Measurements from ENCODE around the gene CENPN.
A peak's percentile ranks its signal among the peaks of the same experiment; 100 is the strongest.

Gene CENPN

DNA sequence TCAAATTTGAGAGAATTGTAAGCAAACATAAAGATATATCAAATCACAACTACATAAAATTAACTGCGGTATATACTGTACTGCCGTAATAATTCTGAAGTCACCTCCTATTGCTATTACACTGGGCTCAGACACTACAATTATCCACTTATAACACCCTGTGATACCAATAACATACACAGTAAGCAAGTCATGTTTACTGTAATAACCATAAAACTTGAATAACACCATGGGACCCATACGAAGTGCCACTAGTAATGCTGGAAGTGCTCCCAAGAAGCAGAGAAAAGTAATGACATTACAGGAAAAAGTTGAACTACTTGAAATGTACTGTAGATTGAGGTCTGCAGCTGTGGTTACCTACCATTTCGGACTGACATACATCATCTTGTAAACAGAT lies 24.4 kb upstream of the CENPN start:
- Mint-ChIP-seq H3K4me3 (no peak overlapping the region), H3K9me3 (no peaks in the 10 kb centered on the region), H3K27ac (no peak overlapping the region), H3K27me3 (no peaks in the 10 kb centered on the region), H3K4me1 (peaks cover 5% of the 10 kb centered on the region), H3K36me3 (peaks cover 34% of the 10 kb centered on the region)
- no peak for DNase-seq
- CTCF ChIA-PET = no interaction called here

DNA sequence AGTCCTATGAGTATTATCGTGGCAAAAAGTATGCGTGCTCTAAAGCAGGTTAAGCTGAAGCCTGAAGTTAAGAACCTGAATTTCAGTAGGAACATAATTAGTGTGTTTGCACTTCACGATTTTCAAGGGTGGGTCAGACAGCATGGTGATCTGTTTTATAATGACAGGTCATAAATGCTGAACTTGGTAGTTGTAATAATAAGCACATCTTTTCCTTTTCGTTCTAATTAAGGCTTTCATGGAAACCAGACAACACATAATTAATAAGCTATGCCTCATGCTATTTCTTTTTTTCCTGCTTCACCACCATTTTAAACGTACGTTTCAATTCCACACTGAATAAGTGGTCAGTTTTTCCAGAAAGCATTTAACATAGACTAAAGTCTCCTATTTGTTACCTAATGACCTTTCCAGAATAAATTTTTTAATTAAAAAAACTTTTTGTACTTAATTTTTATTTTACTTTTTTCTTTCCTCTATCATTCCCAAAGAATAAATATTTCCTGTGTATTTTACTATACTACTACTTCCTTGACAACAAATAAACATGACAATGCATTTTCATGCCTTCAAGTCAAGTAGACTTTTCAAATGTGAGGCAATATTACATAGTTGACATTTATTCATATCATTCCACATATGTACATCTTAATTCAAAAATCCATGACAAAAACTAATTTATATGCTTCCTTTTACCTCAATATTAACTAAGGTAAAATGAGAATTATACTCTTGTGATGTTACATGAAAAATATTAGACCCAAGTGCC lies 22.7 kb upstream of the CENPN start:
- H3K4me3 Mint-ChIP-seq = no peak overlapping the region
- H3K27ac Mint-ChIP-seq = no peak overlapping the region
- H3K27me3 Mint-ChIP-seq = no peaks in the 10 kb centered on the region
- H3K36me3 Mint-ChIP-seq = peaks cover 37% of the 10 kb centered on the region
- no peaks in the 10 kb centered on the region for H3K9me3 Mint-ChIP-seq
- DNase-seq = no peak
- H3K4me1 Mint-ChIP-seq = peaks cover 5% of the 10 kb centered on the region
- CTCF ChIA-PET = no interaction called here

DNA sequence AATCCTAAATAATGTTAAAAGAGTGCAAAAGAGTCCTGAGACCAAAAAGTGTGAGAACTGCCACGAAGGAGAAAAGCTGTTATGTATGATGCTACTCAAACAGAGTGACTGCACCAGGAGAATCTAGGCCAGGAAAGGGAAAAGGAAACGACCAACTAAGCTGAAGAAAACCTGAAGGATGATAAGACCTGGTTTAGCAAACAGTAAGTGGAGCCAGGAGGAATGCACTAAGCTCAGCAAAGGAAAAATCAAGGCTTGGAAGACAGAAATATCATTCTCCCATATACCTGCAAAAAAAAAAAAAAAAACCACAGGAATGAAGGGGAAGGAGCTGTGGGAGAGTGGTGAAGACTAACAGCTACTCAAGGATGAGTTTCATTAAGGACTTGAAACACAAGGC lies 21.4 kb upstream of the CENPN start:
- Mint-ChIP-seq H3K9me3 (no peaks in the 10 kb centered on the region), H3K27me3 (no peaks in the 10 kb centered on the region), H3K27ac (no peak overlapping the region), H3K4me3 (no peak overlapping the region), H3K4me1 (peaks cover 5% of the 10 kb centered on the region), H3K36me3 (peaks cover 44% of the 10 kb centered on the region)
- no peak for DNase-seq
- CTCF ChIA-PET = interaction anchor here (1.1 kb wide), 1 partner anchor 11 kb away, joined by 7 read pairs; no protein-coding TSS in a partner anchor

DNA sequence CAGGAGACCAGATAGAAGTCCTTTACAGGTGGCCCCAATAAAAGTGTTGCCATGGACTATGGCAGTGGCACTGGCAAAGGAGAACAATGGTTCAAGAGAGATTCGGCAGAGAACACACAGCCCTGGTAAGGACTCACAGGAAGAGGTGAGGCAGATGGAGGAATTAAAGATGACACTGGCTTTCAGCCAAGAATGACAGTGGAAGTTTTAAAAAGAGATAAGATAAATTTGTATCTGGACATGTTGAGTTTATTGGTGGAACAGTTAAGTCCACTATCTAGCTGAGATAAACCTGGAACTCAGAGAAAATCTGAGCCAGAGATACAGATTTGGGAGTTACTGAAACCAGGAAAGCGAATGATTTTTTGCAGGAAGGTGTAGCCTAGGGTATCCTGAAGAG lies 20.5 kb upstream of the CENPN start:
- CTCF ChIA-PET = interaction anchor here (1.8 kb wide), 1 partner anchor 10 kb away, joined by 5 read pairs; no protein-coding TSS in a partner anchor
- no peak overlapping the region for H3K4me3 Mint-ChIP-seq
- no peaks in the 10 kb centered on the region for H3K9me3 Mint-ChIP-seq
- H3K4me1 Mint-ChIP-seq = peaks cover 5% of the 10 kb centered on the region
- no peak for DNase-seq
- peaks cover 44% of the 10 kb centered on the region for H3K36me3 Mint-ChIP-seq
- no peak overlapping the region for H3K27ac Mint-ChIP-seq
- H3K27me3 Mint-ChIP-seq = no peaks in the 10 kb centered on the region

DNA sequence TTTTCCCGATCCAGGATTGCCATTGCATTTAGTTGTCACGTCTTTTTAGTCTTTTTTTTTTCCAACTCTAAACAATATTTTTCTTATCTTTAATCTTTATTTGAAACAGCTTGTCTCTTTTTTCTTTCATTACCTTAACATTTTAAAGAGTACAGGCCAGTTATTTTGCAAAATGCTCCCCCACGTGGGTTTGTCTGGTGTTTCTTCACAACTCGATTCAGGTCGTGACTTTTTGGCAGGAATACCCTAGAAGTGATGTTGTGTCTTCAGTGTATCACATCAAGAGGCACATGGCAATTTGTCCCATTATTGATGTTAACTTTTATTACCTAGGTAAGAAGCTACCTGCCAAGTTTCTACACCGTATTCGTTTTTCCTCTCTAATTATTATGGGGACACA lies 18.3 kb upstream of the CENPN start:
- Mint-ChIP-seq H3K27me3 (no peaks in the 10 kb centered on the region), H3K4me3 (no peak overlapping the region), H3K9me3 (no peaks in the 10 kb centered on the region), H3K27ac (no peak overlapping the region), H3K36me3 (peaks cover 51% of the 10 kb centered on the region), H3K4me1 (peaks cover 10% of the 10 kb centered on the region)
- CTCF ChIA-PET = interaction anchor here (1.4 kb wide), 1 partner anchor 16 kb away, joined by 4 read pairs; no protein-coding TSS in a partner anchor
- no peak for DNase-seq

DNA sequence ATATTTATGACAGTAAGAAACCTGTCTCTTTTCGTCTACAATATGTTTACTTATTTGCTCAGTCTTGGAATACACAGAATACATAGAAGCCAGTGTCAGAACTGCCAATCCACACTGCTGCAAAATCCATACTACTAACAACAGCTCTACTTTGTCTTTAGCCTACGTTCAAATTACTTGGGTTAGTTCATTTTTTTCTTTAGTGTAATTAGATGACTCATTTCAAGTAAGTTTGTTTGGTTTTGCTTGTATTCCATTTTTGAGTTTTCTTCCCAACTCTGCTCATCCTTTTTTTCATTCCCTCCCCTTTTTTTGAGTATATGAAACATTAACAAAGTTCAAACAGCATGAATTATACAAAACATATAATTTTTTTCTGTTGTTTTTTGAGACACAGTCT lies 17.2 kb upstream of the CENPN start:
- no peak for DNase-seq
- no peak overlapping the region for H3K4me3 Mint-ChIP-seq
- H3K4me1 Mint-ChIP-seq = peaks cover 19% of the 10 kb centered on the region
- H3K9me3 Mint-ChIP-seq = no peaks in the 10 kb centered on the region
- CTCF ChIA-PET = no interaction called here
- peaks cover 57% of the 10 kb centered on the region for H3K36me3 Mint-ChIP-seq
- no peaks in the 10 kb centered on the region for H3K27me3 Mint-ChIP-seq
- H3K27ac Mint-ChIP-seq = no peak overlapping the region

DNA sequence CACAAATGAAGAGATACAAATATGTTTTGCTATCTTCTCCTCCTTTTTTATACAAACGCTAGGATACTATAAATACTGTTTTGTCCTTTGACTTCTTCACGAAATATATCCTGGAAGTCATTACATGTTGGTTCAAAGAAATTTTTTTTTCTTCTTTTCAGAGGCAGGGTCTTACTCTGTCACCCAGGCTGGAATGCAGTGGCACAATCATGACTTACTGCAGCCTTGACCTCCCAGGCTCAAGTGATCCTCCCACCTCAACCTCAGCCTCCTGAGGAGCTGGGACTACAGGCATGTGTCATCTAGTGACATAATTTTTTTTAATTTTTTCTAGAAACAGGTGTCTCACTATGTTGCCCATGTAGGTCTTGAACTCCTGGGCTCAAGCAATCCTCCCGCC lies 16.4 kb upstream of the CENPN start:
- H3K4me1 Mint-ChIP-seq = peaks cover 19% of the 10 kb centered on the region
- no peak overlapping the region for H3K4me3 Mint-ChIP-seq

DNA sequence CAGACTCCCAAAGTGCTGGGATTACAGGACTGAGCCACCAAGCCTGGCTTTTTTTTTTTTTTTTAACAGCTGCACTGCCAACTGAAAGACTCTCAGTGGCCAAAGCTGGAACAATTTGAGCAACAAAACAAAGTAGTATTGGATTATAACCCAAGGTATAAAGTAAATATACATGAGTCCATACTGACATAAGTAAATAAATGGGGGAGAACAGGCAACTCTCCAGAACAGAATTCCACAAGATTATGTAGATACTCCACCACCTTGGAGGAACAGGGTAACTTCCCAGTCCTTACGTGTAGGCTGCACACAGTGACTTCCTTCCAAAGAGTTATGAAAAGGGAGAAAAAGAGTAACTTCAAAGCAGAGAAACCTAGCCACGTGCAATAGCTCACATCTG lies 16.0 kb upstream of the CENPN start:
- CTCF ChIA-PET = no interaction called here
- DNase-seq = no peak
- Mint-ChIP-seq H3K4me1 (peaks cover 20% of the 10 kb centered on the region), H3K9me3 (no peaks in the 10 kb centered on the region), H3K27ac (no peak overlapping the region), H3K36me3 (peaks cover 58% of the 10 kb centered on the region), H3K27me3 (no peaks in the 10 kb centered on the region), H3K4me3 (no peak overlapping the region)

More for the DNA sequence above, 16.4 kb upstream of the CENPN start:
- no peak for DNase-seq
- Mint-ChIP-seq H3K27me3 (no peaks in the 10 kb centered on the region), H3K36me3 (peaks cover 59% of the 10 kb centered on the region), H3K9me3 (no peaks in the 10 kb centered on the region), H3K27ac (no peak overlapping the region)
- CTCF ChIA-PET = no interaction called here

DNA sequence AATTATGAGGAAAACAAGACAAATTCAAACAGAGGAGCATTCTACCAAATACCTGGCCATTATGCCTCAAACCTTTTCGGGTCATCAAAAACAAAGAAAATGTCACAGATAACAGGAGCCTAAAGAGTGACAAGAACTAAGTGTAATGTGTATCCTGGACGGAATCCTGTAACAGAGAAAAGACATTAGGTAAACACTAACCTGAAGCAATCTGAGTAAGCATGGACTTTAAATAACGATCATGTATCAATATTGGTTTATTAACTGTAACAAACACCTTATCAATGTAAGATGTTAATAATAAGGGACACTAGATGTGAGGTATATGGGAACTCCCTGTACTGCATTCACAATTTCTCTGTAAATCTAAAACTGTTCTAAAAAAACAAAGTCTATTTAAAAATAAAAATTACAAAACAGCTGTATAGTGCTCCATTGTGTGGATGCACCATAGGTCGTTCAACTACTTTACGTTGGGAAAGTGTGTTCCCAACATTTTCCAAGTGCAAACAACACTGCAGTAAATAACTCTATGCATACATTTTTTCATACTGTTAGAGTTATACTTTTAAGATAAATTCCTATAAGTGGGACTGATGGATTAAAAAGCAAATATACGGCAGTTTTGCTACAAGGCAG lies 15.1 kb upstream of the CENPN start:
- no peak overlapping the region for H3K4me3 Mint-ChIP-seq
- H3K27me3 Mint-ChIP-seq = no peaks in the 10 kb centered on the region
- peaks cover 52% of the 10 kb centered on the region for H3K36me3 Mint-ChIP-seq
- no peak for DNase-seq
- H3K4me1 Mint-ChIP-seq = peaks cover 24% of the 10 kb centered on the region
- H3K9me3 Mint-ChIP-seq = no peaks in the 10 kb centered on the region
- H3K27ac Mint-ChIP-seq = no peak overlapping the region
- CTCF ChIA-PET = no interaction called here

DNA sequence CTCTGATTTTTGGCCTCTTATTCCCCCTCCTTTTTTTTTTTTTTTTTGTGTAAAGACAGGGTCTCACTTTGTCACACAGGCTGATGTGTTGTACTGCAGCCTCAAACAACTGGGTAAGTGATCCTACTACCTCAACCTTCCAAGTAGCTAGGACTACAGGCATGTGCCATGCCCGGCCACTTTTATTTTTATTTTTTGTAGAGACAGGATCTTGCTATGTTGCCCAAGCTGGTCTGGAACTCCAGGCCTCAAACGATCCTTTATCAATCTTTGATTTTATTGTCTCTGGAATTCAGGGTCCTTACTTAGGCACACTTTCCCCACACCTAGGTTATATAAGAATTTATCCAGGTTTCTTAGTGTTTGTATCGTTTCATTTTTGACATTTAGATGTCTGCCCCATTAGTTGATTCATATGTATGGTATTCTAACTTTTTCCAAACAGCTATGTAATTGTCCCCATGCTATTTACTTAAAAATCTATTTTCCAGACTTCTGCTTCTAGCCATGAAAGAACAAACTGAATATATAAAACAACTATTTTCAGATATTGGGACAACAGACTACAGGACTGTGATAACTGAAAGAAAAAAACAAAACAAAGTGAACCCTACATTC lies 14.2 kb upstream of the CENPN start:
- no peak overlapping the region for H3K4me3 Mint-ChIP-seq
- no peaks in the 10 kb centered on the region for H3K27me3 Mint-ChIP-seq
- H3K36me3 Mint-ChIP-seq = peaks cover 46% of the 10 kb centered on the region
- H3K4me1 Mint-ChIP-seq = peaks cover 29% of the 10 kb centered on the region
- no peaks in the 10 kb centered on the region for H3K9me3 Mint-ChIP-seq
- H3K27ac Mint-ChIP-seq = no peak overlapping the region
- DNase-seq = no peak
- CTCF ChIA-PET = interaction anchor here (1.6 to 1.8 kb wide), 2 partner anchors 12 to 18 kb away, joined by 5 to 6 read pairs; no protein-coding TSS in a partner anchor

DNA sequence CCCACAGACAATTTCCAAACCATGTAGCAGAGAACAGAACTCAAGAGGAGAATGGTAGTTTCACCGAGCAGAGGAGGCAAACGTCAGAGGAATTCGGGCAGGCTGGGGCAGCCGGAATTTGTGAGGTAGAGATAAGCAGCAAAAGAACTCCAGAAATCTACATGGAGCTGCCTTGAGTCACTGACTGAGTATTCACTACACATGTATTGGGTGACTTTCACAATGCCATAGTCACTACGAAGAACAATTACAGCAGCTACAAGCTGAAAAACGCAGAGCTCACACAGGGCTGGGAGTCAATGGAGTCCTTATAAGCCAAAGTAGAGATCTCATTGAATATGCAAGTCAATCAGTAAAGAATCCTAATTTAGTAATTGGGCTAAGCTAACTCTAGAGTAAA lies 13.7 kb upstream of the CENPN start:
- CTCF ChIA-PET = interaction anchor here (1.1 to 1.8 kb wide), 3 partner anchors 11 to 185 kb away, joined by 3 to 6 read pairs (median 5); no protein-coding TSS in a partner anchor
- H3K4me1 Mint-ChIP-seq = peaks cover 34% of the 10 kb centered on the region
- H3K27me3 Mint-ChIP-seq = no peaks in the 10 kb centered on the region
- H3K27ac Mint-ChIP-seq = no peak overlapping the region
- no peak for DNase-seq
- no peaks in the 10 kb centered on the region for H3K9me3 Mint-ChIP-seq
- no peak overlapping the region for H3K4me3 Mint-ChIP-seq
- H3K36me3 Mint-ChIP-seq = peaks cover 46% of the 10 kb centered on the region

DNA sequence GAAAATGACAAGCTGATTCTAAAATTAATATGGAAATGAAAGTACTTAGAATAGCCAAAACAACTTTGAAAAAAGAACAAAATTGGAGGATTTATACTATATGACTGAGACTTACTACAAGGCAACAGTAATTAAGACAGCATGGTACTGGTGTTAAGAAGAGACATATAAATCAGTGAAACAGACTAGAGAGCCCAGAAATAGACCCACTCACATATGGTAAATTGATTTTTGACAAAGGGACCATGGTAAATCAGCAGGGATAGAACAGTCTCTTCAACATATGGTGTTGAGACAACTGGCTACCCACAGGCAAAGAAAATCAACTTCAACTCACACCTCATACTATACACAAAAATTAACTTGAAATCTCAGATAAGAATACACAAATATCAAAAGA lies 13.2 kb upstream of the CENPN start:
- DNase-seq = no peak
- peaks cover 40% of the 10 kb centered on the region for H3K4me1 Mint-ChIP-seq
- no peaks in the 10 kb centered on the region for H3K9me3 Mint-ChIP-seq
- CTCF ChIA-PET = interaction anchor here (1.1 to 1.8 kb wide), 3 partner anchors 11 to 185 kb away, joined by 3 to 6 read pairs (median 5); no protein-coding TSS in a partner anchor
- H3K36me3 Mint-ChIP-seq = peaks cover 47% of the 10 kb centered on the region
- H3K27me3 Mint-ChIP-seq = no peaks in the 10 kb centered on the region
- H3K4me3 Mint-ChIP-seq = no peak overlapping the region
- H3K27ac Mint-ChIP-seq = no peak overlapping the region

DNA sequence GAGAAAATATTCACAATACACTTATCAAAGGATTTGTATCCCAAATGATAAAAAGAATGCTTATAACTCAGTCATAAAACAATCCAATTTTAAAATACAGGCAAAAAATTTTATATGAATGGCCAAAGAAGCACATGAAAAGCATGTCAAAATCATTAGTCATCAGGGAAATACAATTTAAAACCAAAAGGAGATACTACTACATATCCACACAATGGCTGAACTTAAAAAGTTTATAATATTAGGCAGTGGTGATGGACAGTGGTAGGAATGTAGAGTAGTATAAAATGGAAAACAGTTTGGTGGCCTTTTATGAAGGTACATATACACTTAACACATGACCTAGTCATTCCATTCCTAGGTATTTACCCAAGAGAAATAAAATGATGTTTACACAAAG lies 12.6 kb upstream of the CENPN start:
- Mint-ChIP-seq H3K4me1 (peaks cover 46% of the 10 kb centered on the region), H3K4me3 (no peak overlapping the region), H3K36me3 (peaks cover 47% of the 10 kb centered on the region), H3K27ac (peak overlapping the region; percentile 17), H3K9me3 (no peaks in the 10 kb centered on the region), H3K27me3 (no peaks in the 10 kb centered on the region)
- DNase-seq = no peak
- CTCF ChIA-PET = interaction anchor here (1.8 kb wide), 1 partner anchor 10 kb away, joined by 6 read pairs; no protein-coding TSS in a partner anchor

DNA sequence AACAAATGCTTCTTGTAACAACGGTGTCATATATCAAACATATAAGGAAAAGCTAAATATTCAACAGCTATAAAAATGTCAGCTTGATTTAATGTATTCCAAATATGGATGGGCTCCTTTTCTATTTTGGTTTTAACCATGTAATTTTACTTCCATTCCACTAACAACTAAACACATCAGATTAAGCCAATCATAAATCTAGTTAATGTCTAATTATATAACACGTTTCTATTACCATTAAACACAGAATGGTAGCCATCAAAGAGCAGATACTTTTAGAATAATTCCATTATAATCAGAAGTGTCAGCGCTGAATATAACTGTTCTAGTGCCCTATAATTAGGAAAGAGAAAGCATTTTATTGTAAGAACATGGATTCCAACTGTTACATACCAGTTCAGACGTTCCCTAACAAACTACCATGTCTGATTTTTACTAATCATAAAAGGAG lies 10.3 kb upstream of the CENPN start:
- Mint-ChIP-seq H3K27ac (peak overlapping the region; percentile 91), H3K27me3 (no peaks in the 10 kb centered on the region), H3K36me3 (peaks cover 48% of the 10 kb centered on the region), H3K4me1 (peaks cover 59% of the 10 kb centered on the region), H3K4me3 (peak overlapping the region; percentile 75), H3K9me3 (no peaks in the 10 kb centered on the region)
- DNase-seq = no peak
- CTCF ChIA-PET = interaction anchor here (1.8 kb wide), 1 partner anchor 9 kb away, joined by 5 read pairs; no protein-coding TSS in a partner anchor

All from activated naive CD4-positive, alpha-beta T cell treated with anti-CD3 and anti-CD28 coated beads, Interleukin-2, amount 10 ng/mL, durations not matched to agents 7 days and 5 days (primary cell).